GM18526 (cell line): Measurements from ENCODE around the gene NUDT3.

Experiments used
- POLR2A ChIP-seq: IDR thresholded peaks from 3 replicates; pipeline ENCODE4 v1.6.1; 2011; ENCODE audit not compliant: insufficient read length; ENCODE audit errors: extremely low read depth

The NUDT3 gene

GRCh38 chr6:34292954-34293353, 99.5 kb downstream of the NUDT3 start:
- no peak for TF ChIP-seq POLR2A

- no peak for TF ChIP-seq POLR2A
Measured at GRCh38 chr6:34289137-34289536, 103.3 kb downstream of the NUDT3 start.

- TF ChIP-seq POLR2A: no peak
Measured at GRCh38 chr6:34288581-34288980, 103.9 kb downstream of the NUDT3 start.

GRCh38 chr6:34285448-34286164, 106.9 kb downstream of the NUDT3 start:
- TF ChIP-seq POLR2A: no peak

- TF ChIP-seq POLR2A: no peak
Measured at GRCh38 chr6:34284563-34285447, 107.7 kb downstream of the NUDT3 start.

GRCh38 chr6:34281702-34282334, 110.7 kb downstream of the NUDT3 start:
- no peak for TF ChIP-seq POLR2A

GRCh38 chr6:34280216-34280615, 112.3 kb downstream of the NUDT3 start:
- TF ChIP-seq POLR2A: no peak

- TF ChIP-seq POLR2A: no peak
Measured at GRCh38 chr6:34278833-34279232, 113.6 kb downstream of the NUDT3 start.

- no peak for TF ChIP-seq POLR2A
Measured at GRCh38 chr6:34277763-34278112, 114.7 kb downstream of the NUDT3 start.

- no peak for TF ChIP-seq POLR2A
Measured at GRCh38 chr6:34276881-34277762, 115.3 kb downstream of the NUDT3 start.

- no peak for TF ChIP-seq POLR2A
Measured at GRCh38 chr6:34276191-34276590, 116.3 kb downstream of the NUDT3 start.

- no peak for TF ChIP-seq POLR2A
Measured at GRCh38 chr6:34275128-34275804, 117.2 kb downstream of the NUDT3 start.

- TF ChIP-seq POLR2A: no peak
Measured at GRCh38 chr6:34274129-34274528, 118.3 kb downstream of the NUDT3 start.

- no peak for TF ChIP-seq POLR2A
Measured at GRCh38 chr6:34273242-34273805, 119.1 kb downstream of the NUDT3 start.
